Stromal cell of bone marrow (primary cell): ENCODE results near the gene E2F6.

Source experiments
- DNase-seq: peaks from one replicate; pipeline ENCODE4 v3.0.0-alpha.2; 2012; ENCODE audit warnings: low read depth

Gene E2F6

DNA sequence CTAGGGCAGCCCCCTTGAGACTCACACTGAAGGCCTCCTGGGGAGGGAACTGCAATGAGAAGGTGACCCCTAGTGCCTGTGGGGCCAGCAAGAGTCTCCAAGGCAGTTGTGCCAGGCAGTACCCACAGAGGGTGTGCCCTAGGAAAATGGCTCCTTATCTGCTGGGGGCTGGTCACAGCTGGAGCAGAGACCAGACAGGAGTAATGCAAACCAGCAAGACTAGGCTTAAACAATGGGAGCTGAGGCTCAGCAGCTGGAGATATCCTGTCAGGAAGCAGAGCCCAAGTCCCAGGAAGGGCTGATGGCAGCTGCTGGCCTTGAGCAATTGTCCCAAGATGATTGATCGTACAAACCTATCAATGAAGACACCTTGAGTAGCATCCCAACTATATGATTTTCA lies 26.8 kb upstream of the E2F6 start:
- DNase-seq = no peak

DNA sequence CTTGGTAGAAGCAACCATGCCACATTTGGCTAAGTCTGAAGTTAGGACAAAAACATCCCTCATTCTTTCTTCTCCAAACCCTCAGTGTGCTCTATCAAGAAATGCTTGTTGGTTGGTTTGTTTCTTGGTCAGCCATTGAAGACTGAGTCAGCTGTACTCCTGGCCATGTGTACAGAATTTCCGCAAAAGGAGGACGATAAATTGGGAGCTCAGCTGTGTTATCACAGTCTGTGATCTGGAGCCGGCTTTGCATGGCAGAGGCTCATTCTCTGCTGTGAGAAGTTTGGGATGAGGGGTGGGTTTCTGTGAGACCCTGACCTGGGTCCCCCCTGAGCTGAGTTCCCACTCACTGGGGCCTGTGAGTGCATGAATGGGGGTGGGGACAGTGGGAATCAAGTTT lies 26.3 kb upstream of the E2F6 start:
- DNase-seq = no peak

DNA sequence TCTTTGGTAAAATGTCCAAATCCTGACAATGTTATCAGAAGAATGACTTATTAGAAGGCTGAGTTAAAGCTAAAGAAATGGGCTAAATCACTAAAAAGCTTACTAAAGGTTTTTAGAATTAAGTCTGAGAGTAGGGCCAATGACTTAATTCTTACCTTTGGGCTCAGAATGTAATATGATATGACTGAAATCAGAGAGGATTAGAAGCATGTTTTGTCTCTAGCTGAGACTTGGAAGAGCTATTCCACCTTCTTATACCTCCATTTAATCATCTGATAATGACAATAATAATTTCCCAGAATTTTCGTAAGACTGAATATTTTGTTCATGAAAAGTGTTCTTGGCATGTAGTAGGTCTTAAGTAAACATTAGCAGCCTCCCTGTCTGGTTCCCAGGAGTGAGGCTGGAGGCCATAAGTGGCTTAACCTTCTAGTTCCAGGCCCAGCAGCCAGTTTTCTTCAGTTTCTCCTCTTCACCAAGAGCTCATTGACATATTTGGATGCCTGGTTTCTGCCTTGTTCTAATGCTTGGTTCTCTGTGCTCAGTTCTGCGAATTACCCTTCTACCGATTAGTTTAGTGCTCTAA lies 25.5 kb upstream of the E2F6 start:
- no peak for DNase-seq

DNA sequence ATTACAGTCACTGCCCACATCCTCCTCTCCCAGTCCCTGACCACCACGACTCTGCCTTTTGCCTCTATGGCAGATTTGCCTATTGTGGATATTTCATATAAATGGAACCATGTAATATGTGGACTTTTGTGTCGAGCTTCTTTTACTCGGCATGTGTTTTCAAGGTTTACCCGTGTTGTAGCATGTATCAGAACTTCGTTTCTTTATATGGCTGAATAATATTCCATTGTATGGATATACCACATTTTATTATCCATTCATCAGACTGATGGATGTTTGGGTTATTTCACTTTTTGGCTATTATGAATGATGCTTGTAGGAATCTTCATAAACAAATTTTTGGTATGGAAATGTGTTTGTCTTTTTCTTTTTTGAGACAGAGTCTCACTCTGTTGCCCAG lies 24.2 kb upstream of the E2F6 start:
- DNase-seq = no peak

DNA sequence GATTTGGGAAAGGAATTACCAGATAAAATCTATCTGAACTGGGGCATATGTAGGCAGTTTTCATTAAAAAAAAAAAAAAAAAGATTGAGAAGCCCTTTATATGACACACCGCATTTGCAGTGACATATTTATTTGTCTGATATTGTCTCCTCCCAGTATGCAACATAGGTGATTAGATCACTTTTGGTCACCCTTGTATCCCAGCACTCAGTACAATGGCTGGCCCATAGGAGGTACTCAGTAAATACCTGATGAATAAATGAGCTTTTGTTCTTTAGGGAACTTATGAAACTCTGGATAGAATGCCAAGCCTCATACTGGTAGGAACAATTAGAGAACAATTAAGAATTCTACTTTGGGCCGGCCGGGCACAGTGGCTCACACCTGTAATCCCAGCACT lies 22.8 kb upstream of the E2F6 start:
- DNase-seq = no peak

DNA sequence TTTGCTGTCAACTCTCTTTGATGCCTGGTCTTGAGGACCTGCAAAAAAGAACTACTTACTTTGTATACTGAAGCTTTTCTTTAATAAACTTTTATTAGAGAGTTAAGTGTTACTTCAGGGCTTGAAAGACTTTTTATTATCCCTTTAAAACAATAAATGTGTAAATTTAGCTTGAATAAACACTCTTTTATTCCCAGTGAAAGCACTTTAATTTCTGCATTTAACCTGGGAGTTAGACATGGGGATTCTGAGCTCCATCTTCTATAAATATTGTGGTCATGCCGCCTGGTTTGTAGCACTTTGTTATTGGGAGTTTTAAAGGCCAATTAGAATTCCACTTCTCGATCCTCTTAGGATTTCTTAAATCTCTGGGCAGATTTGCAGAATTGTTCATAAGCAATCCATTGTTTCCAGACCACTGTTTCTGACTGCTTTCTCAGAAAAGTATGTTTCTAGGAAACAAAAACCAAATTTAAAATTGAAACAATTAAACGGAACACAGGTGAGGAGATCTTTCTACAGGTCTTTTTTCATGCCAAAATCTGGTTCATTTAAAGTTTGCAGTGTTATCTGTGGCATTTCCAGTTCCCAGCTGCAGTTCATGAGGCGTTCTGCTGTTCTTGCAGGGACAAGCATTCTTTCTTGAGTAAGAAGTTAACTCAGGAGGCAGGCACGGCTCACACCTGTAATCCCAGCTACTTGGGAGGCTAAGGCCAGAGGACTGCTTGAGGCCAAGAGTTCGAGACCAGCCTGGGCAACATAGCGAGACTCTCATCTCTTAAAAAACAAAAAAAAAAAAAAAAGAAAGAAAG lies 18.1 kb upstream of the E2F6 start:
- DNase-seq = no peak

DNA sequence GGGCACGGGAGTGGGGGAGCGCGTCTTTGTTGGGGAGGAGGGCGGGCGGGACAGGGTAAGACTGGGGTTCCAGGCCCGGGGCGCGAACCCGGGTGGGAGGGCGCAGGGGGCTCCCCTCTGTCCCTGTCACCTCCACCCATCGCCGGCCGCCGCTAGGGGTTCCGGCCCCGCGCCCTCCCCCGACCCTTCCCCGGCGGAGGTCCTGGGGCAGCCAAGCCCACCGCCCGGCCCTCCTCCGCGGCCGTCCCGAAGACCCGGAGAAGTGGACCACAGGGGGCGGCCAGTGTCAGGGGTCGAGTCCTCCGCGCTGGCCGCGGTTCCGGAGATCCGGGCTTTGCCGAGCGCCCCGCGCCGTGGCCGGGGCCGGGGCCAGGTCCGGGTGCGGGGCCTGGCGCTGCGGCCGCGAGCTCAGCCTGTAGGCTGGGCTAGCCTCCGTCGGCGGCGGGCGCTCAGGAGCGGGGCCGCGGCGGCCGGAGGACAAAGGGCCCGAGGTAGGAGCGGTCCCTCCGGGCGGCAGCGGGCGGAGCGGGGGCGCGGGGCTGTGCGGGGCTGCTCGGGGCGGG lies 16.6 kb upstream of the E2F6 start:
- DNase-seq = no peak

DNA sequence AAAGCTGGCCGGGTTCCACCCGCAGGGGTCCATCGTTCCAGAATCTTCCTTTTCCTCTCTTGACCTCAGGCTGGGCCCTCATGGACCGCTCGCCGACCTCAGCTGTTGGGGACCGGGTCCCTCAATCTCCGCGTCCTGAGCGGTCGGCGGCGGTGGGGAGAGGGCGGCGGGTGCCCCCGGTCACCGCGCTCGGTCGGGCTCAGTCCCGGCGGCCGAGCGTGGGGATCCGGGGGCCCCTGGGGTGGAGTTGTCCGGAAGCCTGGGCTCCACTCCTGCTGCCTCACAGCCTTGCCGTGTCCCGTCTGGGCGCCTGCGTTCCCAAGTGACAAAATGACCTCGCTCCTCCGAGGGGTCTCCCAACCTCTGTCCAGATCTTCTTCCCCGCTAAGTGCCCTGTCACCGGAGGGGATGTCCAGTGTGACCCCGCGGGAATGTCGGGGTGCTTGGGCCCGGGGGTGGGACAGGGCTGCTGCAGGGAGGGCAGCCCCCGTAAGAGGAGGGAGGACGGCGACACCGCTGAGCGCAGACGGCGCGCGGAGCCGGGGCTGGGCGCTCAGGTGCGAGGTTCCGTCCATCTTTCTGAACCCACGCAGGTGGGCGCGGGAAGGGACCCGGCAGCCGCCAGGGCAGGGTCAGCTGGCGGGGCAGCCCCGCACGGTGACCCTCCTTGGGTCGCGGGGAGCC lies 16.0 kb upstream of the E2F6 start:
- no peak for DNase-seq

DNA sequence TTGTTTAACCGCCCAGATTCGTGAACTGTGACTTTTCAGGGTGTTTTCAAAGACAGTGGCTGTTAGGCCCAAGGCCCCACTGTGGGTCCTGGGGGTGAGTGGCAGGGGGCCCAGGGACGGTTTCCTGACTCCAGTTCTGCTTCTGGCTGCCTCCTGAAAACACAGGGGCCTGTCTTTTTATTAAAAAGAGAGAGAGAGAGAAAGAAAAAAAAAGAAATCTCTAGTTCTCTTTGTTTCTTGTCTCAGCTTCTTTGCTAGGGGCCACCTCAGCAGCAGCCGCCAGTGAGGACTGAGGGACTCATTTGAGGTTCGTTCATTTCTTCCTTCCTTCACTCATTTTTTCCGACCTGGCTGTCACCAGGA lies 15.4 kb upstream of the E2F6 start:
- DNase-seq = no peak

DNA sequence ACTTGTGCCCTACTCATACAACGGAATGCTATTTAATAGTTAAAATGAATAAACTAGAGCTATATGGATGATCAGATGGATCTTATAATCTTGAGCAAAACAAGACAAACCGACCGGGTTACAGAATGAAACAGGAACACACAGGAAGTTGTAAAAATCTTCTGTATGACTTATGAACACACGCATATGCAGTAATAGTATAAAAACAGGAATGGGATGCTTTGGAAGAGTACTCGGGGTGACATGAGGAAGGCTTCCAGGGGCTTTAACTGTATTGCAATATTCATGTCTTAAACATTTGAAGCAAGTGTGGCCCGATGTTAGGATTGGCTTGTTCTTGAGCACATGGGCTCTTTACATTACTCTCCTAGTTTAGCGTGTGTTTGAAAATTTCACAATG lies 14.9 kb upstream of the E2F6 start:
- no peak for DNase-seq

DNA sequence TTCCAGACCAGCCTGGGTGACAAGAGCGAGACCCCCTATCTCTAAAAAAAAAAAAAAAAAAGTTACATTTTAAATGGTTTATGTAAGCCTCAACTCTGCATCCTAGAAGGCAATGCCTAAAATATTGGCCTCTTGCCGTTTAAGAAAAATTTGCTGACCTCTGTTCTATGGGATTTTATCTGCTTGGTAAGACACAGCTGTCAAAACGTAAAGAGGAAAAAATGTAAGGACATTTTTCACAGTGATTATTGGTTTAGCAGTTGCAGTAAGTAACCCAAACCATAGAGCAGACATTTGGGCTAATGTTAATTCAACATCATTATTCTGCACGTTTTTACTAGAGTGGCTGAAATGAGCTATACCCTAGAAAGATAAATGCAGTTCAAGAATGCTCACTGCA lies 14.4 kb upstream of the E2F6 start:
- DNase-seq = no peak

DNA sequence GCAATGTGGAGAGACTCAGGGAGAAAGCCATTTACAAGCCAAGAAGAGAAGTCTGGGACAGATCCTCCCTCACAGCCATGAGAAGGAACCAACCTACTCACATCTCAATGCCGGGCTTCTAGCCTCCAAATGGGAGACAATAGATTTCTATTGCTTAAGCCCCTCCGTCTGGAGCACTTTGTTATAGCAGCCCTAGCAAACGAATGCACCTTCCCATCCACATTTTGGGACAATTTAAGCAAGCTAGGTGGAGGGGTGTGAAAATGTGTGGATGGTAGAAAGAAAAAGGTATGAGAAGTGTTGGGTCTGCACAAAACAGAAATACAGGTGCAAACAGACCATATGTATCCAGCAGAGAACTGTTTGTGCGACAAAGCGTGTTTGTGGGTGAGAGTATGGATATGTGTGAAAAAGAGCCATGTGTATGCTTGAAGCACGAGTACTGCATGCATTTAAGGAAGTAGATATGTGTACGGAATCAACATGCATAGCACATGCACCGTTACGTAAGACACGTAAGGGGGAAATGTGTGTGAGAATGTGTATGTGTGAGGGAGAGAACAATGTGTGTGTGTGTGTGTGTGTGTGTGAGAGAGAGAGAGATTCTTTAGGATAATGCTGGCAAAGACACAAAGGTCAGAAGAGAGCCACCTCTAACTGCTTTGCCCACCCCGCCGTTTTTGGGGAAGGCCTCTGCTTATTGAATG lies 13.1 kb upstream of the E2F6 start:
- no peak for DNase-seq

DNA sequence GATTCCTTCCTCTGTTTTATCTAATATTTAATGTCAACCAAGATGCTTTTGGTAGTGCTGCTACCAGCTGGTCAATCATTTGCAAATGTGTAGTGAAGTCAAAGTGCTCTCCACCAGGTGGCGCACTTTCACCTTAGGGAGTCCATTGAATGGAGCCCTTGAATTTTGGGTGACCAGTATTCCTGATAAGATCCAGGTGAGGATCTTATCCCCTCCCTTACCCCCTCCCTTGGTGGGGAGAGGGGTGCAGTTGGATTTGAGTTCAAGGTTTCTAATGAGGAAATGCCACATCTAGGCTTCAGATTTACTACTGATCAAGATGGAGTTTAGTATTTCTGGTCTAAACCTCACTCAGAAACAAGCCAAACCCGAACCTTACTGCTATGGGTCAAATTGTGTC lies 12.0 kb upstream of the E2F6 start:
- DNase-seq = peak; percentile 72

DNA sequence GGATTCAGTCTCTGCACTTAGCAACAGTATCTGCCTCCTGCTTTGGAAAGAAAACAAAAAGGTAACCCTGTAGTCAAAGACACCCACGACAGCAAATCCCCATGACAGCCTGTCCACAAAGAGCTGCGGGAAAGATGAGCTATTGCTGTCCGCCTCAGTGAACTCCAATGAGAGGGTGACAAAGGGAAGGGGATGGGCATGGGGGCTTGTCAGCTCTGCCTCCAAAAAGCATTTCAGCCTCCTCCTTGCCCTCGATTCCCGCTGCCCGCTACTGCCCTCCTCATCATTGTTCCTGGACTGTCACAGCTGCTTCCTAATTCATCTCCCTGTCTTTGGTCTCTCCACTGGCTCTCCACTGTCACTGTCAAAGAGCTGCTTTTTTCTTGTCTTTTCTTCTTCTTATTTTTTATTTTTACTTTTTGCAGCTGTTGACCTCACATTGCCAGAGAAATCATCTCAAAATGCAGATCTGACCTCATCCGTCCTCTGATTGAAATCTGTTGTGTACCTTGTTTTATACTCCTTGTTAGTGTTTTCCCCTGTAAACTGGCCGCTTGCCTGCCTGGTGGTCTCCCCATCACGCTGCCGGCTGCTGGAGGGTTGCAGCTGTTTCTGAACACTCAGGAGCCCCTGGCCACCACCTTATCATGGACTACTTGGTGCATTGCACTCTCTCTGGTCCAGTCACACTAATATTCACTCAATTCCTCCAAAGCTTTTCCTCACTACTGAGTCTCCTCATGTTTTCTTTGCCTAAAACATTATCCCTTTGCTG lies 7.9 kb upstream of the E2F6 start:
- no peak for DNase-seq

DNA sequence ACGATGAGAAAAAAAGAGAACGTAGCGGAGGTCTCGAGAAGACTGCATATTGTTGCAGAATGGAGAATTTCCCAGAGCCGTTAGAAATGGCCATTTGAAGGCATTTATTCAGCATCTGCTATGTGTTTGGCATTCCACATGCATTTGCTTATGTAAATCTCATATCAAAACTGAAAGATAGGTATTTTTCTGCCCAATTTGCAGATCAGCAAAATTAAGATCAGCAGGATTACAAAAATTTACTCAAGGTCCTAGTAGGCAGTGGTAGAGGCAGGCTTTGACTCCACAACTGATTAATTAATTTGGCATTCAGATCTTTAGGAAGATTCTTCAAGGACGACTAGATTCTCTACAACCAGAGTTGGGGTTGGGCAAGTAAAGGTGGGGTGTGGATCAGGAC lies 1.8 kb upstream of the E2F6 start:
- no peak for DNase-seq

DNA sequence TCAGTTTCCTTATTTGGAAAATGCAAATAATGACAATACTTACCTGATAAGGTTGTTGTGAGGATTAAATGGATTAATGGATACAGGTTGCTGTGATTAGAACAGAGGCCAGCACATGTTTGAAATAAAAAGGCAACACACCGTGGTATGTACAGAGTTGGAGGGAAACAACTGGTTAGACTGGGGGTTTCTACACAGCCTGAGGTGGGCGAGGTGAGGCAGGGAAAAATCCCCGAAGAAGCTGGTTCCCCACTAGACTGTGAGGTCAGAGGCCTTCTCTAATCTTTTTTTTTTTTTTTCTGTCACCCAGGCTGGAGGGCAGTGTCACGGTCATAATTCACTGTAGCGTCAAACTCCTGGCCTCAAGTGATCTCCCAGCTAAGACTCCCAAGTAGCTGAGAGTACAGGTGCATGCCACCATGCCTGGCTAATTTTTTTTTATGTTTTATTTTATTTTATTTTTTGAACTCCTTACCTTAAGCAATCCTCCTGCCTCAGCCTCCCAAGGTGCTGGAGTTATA lies 1.2 kb upstream of the E2F6 start:
- no peak for DNase-seq

DNA sequence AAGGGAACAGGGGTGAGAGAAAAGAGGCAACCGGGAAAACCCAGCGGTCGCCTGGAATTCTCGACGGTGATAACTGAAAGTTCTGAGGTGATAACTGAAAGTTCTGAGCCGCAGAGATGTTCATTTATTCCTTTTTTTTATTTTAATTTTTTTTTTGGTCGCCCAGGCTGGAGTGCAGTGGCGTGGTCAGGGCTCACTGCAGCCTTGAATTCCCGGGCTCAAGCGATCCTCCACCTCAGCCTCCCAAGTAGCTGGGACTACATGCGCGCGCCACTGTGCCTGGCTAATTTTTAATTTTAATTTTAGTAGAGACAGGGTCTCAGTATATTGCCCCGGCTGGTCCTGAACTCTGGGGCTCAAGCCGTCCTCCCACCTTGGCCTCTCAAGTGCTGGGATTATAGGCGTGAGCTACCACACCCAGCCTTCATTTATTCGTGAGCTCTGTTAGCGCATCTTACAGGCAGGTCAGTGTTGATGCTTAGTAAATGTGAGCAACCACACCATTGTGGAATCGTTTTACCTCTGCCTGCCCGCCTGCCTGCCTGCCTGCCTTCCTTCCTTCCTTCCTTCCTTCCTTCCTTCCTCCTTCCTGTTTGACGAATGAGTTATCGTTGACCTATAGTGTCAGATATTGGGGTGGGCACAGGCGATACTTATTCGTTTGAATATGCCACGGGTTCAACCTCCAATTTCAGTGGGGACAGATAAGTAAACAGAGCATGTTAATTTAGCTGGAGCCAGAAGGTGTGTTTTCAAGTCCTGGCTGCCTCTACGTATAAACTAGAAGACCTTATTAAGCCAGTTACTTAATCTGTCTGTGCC lies 557 bp upstream of the E2F6 start:
- DNase-seq = no peak

DNA sequence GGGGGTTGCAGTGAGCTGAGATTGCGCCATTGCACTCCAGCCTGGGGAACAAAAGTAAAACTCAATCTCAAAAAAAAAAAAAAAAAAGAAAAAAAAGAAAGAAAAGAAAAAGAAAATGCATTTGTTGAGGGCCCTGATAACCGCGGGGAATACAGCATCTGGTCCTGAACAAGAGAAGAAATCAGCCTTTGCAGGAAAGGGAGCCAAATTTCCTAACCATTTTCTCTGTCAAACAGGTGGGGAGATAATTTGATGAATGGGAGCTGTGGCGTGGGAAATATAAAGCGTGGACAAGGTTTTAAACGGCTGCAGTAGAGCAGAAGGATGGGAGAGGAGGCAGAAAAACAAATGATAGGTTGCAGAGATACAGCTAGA lies 864 bp downstream of the E2F6 start:
- no peak for DNase-seq

DNA sequence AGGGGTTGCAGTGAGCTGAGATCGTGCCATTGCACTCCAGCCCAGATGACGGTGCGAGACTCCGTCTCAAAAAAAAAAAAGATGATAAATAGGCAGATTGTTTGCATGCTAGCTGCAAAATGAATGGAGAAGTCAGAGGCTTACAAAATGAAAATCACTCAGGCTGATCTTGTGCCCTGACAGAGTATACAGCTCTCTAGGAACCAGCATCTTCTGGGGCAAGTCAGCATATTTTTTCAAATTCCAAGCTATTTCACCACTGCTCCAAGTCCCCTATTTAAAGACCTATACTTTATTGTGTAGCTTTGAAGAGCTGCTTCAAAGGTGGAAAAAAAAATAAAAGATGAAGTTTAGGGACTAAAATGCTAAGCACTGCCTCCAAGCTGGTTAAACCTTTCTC lies 6.1 kb downstream of the E2F6 start:
- no peak for DNase-seq

DNA sequence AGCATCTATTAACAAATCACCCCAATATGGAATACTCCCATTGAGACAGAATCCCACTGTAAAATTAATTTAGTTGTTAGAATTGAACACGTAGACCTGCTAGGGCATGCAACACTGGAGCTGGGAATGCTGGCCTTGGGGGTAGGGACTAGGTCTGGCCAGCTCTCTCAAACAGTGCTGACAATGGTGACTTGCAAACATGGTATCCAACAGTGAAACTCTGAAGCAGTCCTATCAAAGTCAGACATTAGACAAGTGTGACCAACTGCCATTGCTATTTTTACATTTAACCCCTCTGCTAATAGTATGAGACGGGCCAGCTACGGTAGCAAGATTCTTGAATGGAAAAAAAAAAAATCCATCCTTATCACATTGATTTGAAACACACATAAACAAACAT lies 7.2 kb downstream of the E2F6 start:
- no peak for DNase-seq

DNA sequence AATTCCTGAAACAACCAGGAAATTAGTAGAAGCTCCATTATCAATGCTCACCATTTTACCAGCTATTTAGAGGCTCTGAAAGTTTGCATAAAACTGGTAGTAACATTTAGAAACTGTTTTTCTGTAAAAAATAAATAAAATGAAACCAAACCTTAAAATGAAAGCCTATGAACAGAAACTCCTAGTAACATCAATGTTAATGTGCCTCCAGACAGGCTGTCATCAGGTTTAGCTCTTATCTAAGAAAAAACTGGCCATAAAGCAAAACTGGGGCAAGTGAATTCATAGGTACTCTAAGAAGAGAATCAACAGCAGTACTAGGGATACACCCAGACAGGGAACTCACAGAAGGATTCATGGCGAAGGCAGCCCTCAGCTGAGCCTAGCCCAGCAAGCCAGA lies 8.0 kb downstream of the E2F6 start:
- no peak for DNase-seq
